ENCODE measurements around the gene CSF2. TPM values are rescaled to one million over a fixed set of nuclear protein-coding genes. Genes with fewer than 3 reads are reported as not detected.

Gene CSF2
- total RNA-seq, 1 experiment from 2014 or later: not detected

DNA sequence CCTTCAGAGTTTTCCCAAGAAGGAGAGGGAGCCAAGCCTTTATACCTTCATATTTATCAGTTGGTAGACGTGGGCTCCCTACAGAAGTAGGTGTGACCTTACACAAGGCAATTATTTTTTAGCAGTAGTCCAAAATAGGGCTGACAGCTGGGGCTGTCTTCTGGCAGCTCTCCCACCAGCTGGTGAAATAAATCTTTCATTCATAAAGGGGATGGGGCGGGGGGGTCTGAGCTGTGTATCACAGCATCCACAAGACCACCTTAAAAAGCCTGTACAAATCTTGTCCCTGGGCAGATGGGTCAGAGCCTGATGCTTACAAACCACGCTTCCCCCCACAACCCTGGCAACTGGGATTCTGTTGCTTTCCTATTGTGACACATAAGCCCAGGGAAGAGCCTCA lies 19.7 kb downstream of the CSF2 start:
- Histone ChIP-seq H3K4me1 (replicated peaks; ENCODE audit: insufficient read depth) (peaks cover 43% of the 10 kb centered on the region), H3F3A (ENCODE audit: insufficient read depth, low read depth) (peaks cover 23% of the 10 kb centered on the region), H2AFZ (no peak overlapping the region), H3K9me3 (ENCODE audit: insufficient read depth, low read depth) (no peaks in the 10 kb centered on the region), H3K79me2 (ENCODE audit: low read depth) (no peaks in the 10 kb centered on the region), H4K20me1 (ENCODE audit: insufficient read depth) (no peaks in the 10 kb centered on the region), H3K9me2 (ENCODE audit: insufficient read depth) (no peaks in the 10 kb centered on the region), H3K27me3 (ENCODE audit: insufficient read depth, low read depth) (no peaks in the 10 kb centered on the region), H3K4me3 (no peak overlapping the region), H3K4me2 (peak overlapping the region; percentile 61; the same call in 1 of the 2 replicates), H3K27ac (peak overlapping the region; percentile 76; the same call in 1 of the 2 replicates), H3K36me3 (ENCODE audit: low read depth) (no peaks in the 10 kb centered on the region)
- TF ChIP-seq, protein P1, sequence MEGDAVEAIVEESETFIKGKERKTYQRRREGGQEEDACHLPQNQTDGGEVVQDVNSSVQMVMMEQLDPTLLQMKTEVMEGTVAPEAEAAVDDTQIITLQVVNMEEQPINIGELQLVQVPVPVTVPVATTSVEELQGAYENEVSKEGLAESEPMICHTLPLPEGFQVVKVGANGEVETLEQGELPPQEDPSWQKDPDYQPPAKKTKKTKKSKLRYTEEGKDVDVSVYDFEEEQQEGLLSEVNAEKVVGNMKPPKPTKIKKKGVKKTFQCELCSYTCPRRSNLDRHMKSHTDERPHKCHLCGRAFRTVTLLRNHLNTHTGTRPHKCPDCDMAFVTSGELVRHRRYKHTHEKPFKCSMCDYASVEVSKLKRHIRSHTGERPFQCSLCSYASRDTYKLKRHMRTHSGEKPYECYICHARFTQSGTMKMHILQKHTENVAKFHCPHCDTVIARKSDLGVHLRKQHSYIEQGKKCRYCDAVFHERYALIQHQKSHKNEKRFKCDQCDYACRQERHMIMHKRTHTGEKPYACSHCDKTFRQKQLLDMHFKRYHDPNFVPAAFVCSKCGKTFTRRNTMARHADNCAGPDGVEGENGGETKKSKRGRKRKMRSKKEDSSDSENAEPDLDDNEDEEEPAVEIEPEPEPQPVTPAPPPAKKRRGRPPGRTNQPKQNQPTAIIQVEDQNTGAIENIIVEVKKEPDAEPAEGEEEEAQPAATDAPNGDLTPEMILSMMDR (conservative IDR thresholded peaks at IDR 0.05): no peak
- TF ChIP-seq EZH2 (IDR thresholded peaks at IDR 0.05; ENCODE audit: low read depth): no peak
- intact Hi-C loops (cut with micrococcal nuclease; ENCODE audit: unreplicated experiment): no loop called here
- DNase-seq: no peak
- ChIA-PET POLR2A (ENCODE audit: unreplicated experiment) (no interaction called here), CTCF (no interaction called here)
- no TSS peak for BruUV-seq (replicated peaks)

DNA sequence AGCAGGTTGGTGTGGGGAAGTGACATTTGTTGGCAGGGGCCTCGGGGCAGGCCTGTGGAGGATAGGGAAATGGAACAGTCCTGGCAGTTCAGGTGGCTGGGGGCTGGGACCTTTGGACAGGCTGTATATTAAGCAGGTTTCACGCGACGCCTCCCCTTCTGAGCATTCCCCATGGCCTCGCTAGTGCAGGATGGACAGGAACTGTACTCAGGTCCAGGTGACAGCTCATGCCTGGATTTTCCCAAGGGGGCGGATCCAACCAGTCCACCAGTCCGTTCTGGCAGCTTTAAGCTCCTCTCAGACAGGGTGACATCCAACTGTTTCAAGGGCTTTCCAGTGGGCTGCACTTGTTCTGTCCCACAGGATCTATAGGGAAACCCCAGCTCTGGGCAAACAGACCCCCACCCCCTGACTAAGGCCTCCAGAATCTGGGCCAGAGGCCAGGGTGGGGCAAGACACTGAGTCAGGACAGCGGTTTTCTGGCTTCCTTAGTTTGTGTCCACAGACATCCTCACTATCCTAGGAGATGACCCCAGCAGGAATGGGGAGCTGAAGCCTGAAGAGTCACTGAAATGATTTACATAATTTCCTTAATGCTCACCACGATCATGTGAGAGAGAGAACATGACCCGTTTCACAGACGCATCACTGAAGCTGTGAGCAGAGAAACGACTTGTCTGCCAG lies 20.9 kb downstream of the CSF2 start:
- TF ChIP-seq EZH2 (IDR thresholded peaks at IDR 0.05; ENCODE audit: low read depth): no peak
- peak; percentile 80 to 90 for DNase-seq
- intact Hi-C loops (cut with micrococcal nuclease; ENCODE audit: unreplicated experiment): no loop called here
- H3K36me3 ChIP-seq (ENCODE audit: low read depth): no peaks in the 10 kb centered on the region
- ChIA-PET POLR2A (ENCODE audit: unreplicated experiment) (interaction anchor here (0.5 kb wide), 1 partner anchor 24 kb away, joined by 4 read pairs; no protein-coding TSS in a partner anchor), CTCF (no interaction called here)
- H4K20me1 ChIP-seq (ENCODE audit: insufficient read depth): no peaks in the 10 kb centered on the region
- no peaks in the 10 kb centered on the region for H3K79me2 ChIP-seq (ENCODE audit: low read depth)
- no peaks in the 10 kb centered on the region for H3K9me2 ChIP-seq (ENCODE audit: insufficient read depth)
- H3K27ac ChIP-seq: peak overlapping the region; percentile 76
- H3K4me1 ChIP-seq (replicated peaks; ENCODE audit: insufficient read depth): peaks cover 45% of the 10 kb centered on the region
- H3K4me3 ChIP-seq: no peak overlapping the region
- no peaks in the 10 kb centered on the region for H3K27me3 ChIP-seq (ENCODE audit: insufficient read depth, low read depth)
- no peaks in the 10 kb centered on the region for H3K9me3 ChIP-seq (ENCODE audit: insufficient read depth, low read depth)
- peak overlapping the region; percentile 61 for H3K4me2 ChIP-seq
- BruUV-seq (replicated peaks): no TSS peak
- no peak overlapping the region for H2AFZ ChIP-seq
- H3F3A ChIP-seq (ENCODE audit: insufficient read depth, low read depth): peaks cover 23% of the 10 kb centered on the region

DNA sequence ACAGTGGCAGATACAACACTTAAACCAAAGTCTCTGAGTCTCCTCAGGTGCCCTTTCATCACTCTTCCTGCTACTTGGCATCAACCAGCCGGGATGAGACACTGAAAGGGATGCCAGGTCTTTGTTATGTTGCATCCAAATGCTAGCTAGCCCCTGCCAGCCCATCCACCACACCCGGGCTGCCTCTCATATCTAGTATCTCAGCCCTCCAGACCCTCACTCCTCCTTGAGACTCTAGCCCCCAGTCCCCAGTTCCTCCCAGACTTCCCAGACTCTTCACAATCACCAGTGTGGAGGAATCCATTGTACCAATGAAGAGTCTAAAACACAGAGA lies 21.5 kb downstream of the CSF2 start:
- DNase-seq: no peak
- Histone ChIP-seq H3K9me3 (ENCODE audit: insufficient read depth, low read depth) (no peaks in the 10 kb centered on the region), H3F3A (ENCODE audit: insufficient read depth, low read depth) (peaks cover 21% of the 10 kb centered on the region), H3K36me3 (ENCODE audit: low read depth) (no peaks in the 10 kb centered on the region), H3K9me2 (ENCODE audit: insufficient read depth) (no peaks in the 10 kb centered on the region), H3K27me3 (ENCODE audit: insufficient read depth, low read depth) (no peaks in the 10 kb centered on the region), H4K20me1 (ENCODE audit: insufficient read depth) (no peaks in the 10 kb centered on the region), H3K79me2 (ENCODE audit: low read depth) (no peaks in the 10 kb centered on the region), H3K4me3 (no peak overlapping the region), H3K4me2 (peak overlapping the region; percentile 61), H3K27ac (peak overlapping the region; percentile 76), H3K4me1 (replicated peaks; ENCODE audit: insufficient read depth) (peaks cover 45% of the 10 kb centered on the region), H2AFZ (no peak overlapping the region)
- intact Hi-C loops (cut with micrococcal nuclease; ENCODE audit: unreplicated experiment): no loop called here
- ChIA-PET CTCF (no interaction called here), POLR2A (ENCODE audit: unreplicated experiment) (no interaction called here)
- TF ChIP-seq, protein P1 (conservative IDR thresholded peaks at IDR 0.05): no peak
- no peak for TF ChIP-seq EZH2 (IDR thresholded peaks at IDR 0.05; ENCODE audit: low read depth)
- no TSS peak for BruUV-seq (replicated peaks)

All from PC-9 (cell line).